Islet of Langerhans (tissue), 1 donor: ENCODE measurements around the gene LYRM4.

Experiments used
- FAIRE-seq: peaks from one replicate; lab custom pipeline; 2011; peaks lifted over from hg19 to GRCh38; lab: Jason Lieb, UNC

Gene LYRM4

DNA sequence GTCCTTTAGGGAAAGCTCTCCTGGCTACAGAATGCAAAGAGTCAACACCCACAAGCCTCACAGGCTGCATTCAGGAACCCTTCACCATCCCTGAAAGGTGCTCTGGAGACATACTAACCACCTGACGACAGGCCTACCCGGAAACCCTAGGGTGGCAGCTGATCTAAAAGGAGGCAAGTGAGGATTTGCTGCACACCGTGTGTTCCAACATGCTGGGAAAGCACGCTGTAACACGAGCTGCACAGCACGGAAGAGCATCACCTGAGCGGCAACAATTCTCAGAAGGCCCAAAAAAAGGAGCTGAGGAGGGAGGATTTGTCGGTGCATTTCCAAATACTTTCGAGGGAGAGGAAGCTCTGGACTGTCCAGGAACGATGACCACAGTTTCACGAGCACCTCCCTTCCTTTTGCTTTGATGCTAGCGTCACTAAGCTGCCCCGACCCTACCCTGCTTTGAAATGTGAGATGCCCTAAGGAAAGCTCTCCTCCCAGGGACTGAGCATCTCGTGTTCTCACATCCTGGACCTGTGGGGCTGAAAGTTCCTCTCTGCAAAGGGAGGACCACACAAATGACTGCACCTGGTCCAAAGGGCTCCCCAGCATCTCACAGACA is 88.6 kb downstream of the LYRM4 start:
- FAIRE-seq = no peak

DNA sequence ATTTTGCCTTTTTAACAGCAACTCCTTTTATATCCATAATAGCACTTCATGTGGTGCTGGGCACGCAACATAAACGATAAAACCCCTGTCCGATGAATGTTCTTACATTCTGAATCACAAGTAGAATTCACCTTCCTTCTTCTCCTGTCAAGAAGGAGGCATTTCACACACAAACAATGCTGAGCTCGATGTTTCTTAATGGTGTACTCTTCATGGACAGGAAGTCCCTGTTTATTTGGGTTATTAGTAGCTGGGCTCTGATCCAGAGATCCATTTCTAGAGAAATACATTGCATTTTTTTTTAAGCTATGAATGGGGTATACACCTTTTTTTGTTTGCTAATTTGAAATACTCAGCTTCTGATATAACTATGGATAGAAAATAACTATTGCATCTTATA is 93.2 kb downstream of the LYRM4 start:
- no peak for FAIRE-seq

DNA sequence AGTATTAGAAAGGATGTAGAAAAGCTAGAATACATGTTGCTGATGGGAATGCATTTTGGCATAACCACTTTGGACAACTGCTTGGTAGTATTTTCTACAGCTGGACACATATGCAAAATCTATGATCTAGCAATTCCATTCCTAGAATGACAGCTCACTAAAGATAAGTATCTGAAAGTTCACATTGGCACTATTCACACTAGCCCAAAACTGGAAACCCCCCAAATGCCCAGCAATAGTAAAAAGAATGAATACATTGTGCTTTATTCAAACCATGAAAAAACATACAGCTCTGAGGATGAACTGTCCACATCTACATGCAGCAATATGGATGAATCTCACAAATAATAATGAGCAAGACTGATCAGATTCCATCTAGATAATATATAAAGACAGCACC is 96.7 kb downstream of the LYRM4 start:
- FAIRE-seq = no peak

DNA sequence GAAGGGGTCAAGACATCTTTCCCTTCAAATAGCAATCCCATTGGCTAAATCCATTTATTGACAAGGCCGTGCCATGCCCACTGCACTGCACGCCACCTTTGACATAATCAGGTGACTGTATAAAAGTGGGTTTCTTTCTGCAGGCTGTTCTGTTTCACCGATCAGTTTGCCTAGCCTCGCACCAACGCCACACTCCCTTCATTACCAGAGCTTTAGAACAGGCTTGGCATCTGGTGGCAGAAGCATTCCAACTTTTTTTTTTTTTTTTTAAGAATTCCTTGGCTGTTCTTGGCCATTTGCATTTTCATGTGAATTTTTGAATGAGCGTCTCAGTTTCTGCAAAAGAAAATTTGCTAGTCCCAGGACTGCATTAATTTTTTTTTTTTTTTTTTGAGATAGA is 97.5 kb downstream of the LYRM4 start:
- FAIRE-seq = no peak

DNA sequence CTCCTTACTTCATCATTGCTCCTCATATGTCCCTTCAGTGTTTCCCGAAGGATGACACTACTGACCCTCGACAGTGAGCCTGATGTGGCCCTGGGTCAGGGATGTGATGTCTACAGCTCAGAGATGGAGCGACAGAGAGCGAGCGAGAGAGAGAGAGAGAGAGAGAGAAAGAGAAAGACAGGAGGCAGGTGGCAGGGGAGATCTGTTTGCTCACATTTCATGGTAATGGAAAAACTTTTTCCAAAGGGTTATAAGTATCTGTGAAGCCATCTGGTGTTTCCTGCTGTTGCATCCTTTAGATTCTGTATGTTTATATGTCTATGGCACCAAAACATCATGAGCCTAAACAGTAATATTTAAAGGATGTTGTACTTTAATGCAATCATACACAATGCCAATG is 98.4 kb downstream of the LYRM4 start:
- no peak for FAIRE-seq

DNA sequence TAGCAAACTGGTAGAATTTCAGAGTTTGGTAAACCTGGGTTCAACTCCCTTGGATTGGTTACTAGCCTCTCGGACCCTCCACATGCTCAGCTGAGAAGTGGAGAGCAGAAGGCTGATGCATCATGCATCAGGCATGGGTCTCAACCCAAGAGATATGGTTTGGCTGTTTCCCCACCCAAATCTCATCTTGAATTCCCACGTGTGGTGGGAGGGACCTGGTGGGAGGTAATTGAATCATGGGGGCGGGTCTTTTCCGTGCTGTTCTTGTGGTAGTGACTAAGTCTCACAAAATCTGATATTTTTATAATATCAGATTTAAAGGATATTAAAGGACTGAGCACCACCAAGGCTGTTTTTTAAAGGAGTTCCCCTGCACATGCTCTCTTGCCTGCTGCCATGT is 100.5 kb downstream of the LYRM4 start:
- no peak for FAIRE-seq

DNA sequence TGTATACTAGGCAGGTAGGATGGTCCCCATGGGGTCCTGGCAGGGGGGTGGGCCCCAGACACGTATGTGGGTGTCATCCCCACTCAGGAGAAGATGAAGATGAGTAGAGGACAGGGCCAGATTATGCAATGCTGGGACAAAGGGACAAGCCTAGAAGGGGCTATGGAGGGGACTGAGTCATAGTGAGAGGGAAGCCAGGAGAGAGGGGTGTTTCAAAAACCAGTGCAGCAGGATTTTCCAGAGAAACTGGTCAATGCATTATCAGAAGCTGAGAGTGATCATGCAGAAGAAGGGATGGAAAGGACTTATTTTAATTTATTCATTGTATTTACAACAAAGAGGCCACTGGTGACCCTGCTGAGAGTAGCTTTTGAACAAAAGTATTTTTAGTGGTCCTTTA is 101.6 kb downstream of the LYRM4 start:
- no peak for FAIRE-seq

DNA sequence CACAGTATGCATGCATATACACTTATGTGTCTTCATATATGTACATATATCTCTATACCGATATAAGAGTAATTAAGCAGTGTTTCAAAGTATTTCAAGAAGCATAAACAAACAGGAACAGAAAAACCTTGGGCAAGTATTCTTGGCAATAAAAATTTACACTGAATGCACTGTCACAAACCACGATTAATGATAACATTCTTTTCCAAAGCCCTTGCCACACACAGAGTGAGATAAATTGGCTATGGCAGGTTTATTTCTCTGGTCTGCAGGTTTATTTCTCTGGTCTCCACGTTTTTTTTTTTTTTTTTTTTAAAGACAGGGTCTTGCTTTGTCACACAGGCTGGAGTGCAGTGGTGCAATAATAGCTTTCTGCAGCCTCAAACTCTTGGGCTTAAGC is 102.6 kb downstream of the LYRM4 start:
- no peak for FAIRE-seq

DNA sequence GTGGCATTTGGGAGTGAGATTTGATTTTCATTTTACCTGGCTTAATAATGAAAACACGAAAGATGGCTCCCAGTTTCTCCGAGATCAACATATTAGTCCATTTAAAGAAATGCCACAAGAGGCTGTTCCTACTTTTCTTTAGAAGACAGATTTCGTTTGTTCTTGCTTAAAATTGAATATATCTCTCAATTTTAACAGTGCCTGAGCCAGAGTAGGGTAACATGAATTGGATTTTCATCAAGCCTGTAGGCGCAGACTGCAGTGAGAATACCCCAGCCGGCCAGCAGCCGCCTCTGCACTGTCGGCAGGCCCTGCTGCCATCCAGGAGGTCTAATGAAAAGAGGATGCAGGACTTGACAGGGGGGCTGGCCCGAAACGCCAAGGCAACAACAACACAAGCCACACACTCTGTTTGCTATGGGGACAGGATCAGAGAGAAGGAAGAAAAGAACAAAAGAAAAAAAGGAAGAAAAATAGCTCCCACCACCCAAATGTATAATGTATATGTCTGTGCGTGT is 103.1 kb downstream of the LYRM4 start:
- no peak for FAIRE-seq

DNA sequence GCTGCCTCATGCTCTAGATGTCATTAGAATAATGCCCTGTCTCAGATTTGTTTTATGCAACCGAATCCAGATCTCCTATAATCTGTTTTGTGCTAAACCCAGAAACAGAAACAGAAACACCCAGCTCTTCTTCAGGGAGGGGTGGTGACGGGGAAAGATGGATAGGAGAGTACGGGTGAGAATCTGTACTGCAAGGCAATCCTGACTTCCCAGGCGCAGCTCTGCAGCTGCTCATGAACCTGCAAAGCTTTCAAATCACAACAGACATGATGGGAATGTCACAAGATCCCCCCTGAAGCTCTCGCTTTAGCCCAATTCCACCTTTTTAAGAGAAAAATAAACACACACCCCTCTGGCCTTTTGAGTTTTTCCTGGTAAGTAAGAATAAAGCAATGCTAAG is 104.1 kb downstream of the LYRM4 start:
- FAIRE-seq = no peak

DNA sequence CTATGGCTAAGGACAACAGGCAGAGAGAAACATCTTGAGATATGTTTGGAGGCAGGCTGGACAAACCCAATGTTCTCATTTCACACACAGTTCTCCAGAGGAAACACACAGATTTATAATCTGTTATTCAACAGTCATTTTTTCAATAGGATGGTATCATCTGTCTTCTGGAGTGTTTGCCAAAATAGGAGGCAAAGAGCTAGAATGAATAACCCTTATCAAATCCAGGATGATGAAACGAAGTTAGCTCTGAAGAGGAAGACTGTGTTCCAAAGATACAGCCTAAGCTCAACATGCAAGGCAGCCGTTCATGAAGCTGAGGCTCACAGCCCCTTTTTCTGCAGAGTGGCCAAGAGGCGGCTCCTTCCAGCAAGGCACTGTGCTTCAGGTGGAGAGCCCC is 104.8 kb downstream of the LYRM4 start:
- FAIRE-seq = no peak

DNA sequence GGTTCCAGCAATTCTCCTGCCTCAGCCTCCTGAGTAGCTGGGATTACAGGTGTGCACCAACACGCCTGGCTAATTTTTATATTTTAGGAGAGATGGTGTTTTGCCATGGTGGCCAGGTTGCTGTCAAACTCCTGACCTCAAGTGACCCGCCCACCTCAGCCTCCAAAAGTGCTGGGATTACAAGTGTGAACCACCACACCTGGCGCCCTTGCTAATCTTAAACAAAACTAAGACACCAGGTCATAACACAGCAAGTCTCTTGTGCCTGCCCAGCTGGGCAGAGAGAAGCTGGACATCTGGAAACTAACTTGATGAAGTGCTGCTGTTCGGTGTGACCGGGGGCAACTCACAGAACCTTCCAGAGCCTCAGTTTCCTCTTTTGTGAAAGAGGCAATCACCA is 107.6 kb downstream of the LYRM4 start:
- no peak for FAIRE-seq

DNA sequence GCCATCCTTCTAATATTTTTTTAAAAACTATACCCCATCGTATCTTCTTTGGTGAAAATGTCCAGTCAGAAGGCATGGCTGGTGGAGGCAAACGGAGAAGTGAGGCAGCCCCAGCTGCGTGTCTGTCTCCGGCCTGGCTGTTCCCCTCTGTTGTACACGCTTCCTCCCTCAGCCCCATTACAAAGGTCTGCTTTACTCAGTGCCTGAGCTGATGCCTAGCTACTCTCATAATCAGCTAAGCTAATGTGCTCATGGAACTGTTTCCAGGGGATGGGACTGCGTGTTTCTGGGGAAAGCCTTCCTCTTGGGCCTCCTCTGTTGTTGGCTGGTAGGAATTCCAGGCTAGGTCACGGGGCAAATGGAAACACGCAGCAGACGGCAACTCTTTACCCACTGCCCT is 108.3 kb downstream of the LYRM4 start:
- no peak for FAIRE-seq

DNA sequence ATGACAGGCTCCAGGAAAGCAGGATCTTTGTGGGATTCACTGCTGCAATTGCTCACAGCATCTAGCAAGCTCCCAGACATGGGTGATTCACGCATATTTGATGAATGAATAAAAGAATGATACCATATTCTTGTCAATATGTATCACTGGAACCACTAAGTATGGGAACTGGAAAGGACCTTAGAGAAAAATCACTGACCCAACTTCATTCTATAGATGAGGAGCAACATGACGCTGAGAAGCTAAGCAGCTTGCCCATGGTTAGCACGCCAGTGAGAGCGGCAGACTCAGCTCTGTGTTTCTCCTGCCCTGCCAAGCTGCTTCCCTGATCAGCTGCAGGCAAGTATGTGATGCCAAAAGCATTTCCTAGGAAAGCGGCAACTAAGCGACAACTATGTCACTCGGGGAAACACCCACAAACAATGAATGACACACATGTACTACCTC is 108.8 kb downstream of the LYRM4 start:
- no peak for FAIRE-seq

DNA sequence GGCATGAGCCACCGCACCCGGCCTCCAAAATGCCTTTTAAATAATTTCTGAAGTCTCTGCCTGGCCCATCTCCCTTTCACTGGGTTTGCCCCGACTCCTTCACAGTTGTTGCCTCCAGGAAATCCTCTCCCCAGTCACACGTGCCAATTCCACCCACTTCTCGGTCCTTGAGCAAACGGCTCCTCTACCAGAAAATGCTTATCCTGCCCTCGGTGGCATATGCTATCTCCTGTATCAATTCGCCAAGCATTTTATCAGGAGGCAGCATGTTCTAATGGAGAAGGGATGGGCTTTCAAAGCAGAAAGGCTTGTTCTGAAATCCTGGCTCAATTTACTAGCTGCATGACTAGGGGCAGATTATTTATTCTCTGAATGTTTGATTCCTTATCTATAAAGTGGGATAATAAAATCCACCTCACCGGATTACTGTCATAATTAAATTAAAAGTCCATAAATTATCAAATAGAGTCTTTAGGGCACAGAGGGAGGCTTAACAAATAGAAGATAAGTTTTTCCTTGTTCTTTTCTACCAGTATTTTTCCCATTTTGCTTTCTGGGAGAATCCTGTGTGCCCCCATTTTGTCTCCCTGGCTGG is 109.3 kb downstream of the LYRM4 start:
- FAIRE-seq = no peak

DNA sequence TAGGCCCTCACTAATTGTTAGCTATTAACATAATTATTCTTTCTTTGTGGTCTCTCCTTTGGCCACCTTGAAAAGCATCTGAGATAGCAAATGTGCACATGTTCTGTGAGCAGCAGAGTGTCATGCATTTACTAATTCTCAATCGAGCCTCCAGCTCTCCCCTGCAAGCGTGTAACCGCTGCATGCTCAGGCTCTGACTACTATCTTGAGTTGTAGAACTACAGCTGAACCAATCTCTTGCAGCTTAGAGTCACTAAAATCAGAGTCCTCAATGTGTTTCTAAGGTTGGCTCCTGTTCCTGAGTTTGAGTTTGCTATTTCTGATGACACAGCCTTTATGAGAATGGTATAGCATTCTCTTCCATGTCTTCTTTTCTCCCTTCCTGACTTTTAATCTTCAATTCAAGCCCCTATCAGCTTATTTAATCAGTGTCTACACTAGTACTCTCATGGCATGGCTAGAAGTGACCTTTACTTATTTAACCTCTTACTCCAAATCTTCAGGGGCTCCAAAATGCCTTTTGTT is 110.1 kb downstream of the LYRM4 start:
- no peak for FAIRE-seq

DNA sequence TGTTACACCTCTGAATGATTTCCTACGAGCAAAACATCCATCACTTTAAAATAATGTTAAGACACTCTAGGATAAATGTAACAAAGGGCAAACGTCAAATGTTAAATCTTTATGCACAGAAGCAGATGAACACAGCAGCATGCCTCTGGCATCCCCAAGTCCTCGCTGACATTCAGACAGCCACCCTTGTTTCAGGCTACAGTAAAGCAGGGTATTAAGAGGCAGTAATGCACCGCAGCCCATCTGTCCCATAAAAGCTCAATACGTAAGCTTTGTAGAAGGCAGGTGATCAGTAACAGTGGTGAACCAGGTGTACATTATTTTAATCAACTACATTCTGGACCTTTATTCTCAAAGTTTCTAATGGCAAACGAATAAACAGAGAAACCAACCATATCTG is 110.9 kb downstream of the LYRM4 start:
- FAIRE-seq = no peak

DNA sequence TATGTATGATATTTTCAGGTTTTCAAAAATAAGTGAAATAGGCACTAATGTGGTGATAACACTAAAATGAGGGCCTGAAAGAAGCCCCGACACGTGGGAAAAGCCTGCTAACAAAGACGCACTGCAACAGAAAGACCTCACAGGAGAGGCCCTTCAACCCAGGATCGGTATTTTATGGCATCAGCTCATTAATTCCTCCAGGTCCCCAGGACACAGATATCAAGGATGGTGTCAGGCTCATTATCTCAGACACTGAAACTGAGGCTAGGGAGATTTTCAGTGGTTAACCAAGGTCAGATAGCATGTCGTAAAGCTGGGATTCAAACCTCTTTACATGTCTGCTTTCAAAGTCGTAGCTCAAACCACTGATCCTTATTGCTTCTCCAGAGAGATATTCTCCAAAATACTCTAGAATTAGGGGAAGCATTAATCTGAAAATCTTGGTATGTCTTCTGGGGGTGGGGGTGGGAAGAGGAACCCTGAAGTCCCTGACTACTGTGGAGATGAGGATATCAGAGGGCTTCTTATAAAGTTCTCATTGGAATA is 111.5 kb downstream of the LYRM4 start:
- FAIRE-seq = no peak

DNA sequence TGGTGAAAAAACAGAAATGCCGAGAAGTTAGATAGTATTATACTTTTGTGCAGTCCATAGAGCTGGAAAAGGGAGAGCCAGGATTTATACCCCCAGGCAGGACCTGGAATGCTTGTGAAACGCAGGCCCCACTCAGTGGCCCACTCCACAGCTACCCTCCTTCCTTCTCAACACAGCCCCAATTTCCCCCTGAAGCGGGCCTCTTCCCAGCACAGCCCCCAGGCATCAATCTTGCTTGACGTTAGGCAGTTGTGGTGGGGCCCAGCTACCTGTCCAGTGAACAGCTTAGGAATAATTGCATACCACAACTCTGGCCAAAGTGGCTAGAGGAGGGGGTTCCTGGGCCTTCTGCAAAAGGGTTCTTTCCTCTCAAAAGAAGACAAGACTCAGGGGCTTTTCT is 114.4 kb downstream of the LYRM4 start:
- no peak for FAIRE-seq

DNA sequence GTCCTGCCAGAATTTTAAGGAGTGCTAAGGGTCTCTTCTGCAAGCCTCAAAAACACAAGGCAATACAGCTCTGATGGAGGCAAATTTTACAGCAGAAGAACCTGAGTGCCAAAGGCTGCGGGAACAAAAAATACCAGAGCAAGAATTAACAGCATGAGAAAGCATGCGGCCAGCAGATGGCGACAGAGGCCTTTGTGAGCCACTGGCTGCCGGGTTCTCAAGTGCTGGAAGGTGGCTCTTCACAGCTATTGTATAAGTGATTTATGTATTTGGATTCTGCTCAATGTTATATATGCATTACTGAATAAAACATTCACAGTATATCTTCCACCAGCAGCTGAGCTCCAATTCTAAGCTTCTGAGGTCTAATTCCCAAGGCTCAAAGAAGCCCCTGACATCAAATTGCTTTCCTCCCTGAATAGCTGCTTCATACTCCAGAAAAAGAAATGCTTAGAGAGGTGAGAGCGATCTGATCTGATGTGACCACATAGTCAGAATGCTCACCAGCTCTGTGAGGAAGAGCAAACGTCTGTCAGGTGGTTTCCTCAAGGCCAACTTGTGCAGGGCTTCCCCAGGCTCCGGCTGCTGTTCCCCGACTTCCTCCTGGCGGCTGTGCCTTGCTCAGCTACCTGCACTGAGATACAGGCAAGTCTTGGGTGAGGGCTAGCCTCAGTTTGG is 117.0 kb downstream of the LYRM4 start:
- FAIRE-seq = no peak

DNA sequence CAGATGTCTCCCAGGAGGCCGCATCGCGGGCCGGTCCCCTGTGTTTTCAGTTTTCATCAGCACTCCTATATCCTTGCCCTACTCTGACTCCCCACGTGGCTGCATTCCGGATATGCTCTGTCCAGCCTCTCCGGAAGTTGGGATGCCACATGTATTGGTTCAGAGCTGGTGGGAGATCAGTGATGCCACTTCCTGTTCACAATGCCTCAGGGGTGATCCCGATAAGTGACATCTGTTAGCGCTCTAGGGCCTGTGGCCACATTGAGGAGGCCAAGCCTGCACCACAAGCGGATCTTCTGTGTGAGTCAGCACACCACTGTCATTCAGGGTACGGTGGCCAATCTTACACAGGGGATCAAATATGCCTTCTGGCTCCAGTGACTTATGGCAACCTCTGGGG is 117.8 kb downstream of the LYRM4 start:
- FAIRE-seq = no peak

DNA sequence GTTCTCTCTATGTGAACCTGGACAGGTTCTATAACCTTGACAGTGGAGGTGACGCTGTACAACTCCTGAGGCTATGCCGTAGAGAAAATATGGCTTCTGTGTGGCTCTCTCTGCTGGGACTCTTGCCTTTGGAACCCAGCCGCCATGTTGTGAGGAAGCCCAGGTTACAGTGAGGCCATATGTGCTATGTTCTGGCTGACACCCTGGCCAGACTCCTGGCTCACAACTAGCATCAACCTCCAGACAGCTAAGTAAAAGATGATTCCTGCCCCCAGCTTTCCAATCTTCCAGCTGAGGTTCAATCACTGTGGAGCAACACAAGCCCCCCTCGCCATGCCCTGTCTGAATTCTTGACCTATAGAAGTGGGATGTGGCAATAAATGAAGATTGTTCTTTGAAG is 118.6 kb downstream of the LYRM4 start:
- no peak for FAIRE-seq

DNA sequence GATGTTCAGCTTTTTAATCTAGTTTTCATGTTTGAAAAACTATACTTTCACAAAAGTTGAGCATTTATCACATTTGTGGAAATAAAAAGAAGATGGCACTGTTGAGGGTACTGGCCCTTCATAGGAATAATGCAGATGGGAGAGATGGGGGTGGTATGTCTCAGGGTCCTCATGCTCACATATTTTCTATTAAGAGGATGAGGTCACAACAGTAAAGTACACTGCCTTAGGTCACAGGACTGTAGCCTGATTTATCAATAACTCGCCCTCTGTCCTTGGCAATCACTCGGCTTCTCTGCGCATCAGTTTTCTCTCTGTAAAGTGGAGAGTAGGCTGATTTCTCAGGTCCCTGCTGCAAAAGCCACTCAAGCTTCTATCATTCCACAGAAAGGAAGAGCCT is 119.7 kb downstream of the LYRM4 start:
- FAIRE-seq = no peak
